Lower leg skin (tissue), 3 donors: Measurements from ENCODE around the gene KRTAP1-3.

ENCODE experiments used
- POLR2A ChIP-seq, 2 donors: fragments of 450-650 bp; IDR thresholded peaks; one replicate each; pipeline ENCODE4 v1.6.1; 2016 to 2017; ENCODE audit warnings: antibody characterized with exemption in 2 of 2, mild to moderate bottlenecking in 1 of 2, moderate library complexity in 1 of 2
- TF ChIP-seq, protein P1 (sequence below), 3 donors: fragments of 450-650 bp; IDR thresholded peaks; one replicate each; pipeline ENCODE4 v1.5.1; 2016; ENCODE audit warnings: antibody characterized with exemption in 3 of 3, mild to moderate bottlenecking in 3 of 3, moderate library complexity in 2 of 3

DNA sequence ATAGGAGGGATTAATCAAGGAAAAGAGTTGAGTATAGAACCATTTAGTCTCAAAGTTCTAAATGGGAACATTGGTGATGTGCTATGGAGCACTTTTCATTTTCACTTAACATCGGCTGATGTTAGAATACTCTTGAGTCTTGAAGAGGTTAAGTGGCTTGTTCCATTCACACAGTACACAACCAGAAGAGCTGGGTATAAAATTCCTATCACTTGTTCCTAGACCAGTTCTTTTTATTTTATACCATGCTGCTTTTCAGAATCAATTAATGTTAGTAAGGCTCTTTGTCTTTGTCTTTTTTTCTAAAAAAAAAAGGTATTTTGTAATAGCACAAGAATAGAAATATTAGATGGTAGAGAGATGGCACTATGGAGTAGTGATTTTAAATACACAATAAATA is 8.3 kb upstream of the KRTAP1-3 start:
- TF ChIP-seq, protein P1, sequence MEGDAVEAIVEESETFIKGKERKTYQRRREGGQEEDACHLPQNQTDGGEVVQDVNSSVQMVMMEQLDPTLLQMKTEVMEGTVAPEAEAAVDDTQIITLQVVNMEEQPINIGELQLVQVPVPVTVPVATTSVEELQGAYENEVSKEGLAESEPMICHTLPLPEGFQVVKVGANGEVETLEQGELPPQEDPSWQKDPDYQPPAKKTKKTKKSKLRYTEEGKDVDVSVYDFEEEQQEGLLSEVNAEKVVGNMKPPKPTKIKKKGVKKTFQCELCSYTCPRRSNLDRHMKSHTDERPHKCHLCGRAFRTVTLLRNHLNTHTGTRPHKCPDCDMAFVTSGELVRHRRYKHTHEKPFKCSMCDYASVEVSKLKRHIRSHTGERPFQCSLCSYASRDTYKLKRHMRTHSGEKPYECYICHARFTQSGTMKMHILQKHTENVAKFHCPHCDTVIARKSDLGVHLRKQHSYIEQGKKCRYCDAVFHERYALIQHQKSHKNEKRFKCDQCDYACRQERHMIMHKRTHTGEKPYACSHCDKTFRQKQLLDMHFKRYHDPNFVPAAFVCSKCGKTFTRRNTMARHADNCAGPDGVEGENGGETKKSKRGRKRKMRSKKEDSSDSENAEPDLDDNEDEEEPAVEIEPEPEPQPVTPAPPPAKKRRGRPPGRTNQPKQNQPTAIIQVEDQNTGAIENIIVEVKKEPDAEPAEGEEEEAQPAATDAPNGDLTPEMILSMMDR (IDR thresholded peaks at IDR 0.05), result no peak
- TF ChIP-seq POLR2A (IDR thresholded peaks at IDR 0.05), result no peak
